ENCODE results near the gene NELL2.
A peak's percentile ranks its signal among the peaks of the same experiment; 100 is the strongest.
"Not testable (repeated sequence)": the region's sequence is repeated elsewhere in the genome, so short reads cannot be mapped to it uniquely, and the experiment has no call there.

NELL2 gene

GRCh38 chr12:44847888-44848702 is 28.0 kb downstream of the NELL2 start:
- DNase-seq (ENCODE audit: low spot score), result peak; percentile 79

GRCh38 chr12:44847403-44847802 is 28.7 kb downstream of the NELL2 start:
- no peak for DNase-seq (ENCODE audit: low spot score)

GRCh38 chr12:44846826-44847225 is 29.3 kb downstream of the NELL2 start:
- no peak for DNase-seq (ENCODE audit: low spot score)

GRCh38 chr12:44842669-44843068 is 33.4 kb downstream of the NELL2 start:
- no peak for DNase-seq (ENCODE audit: low spot score)

GRCh38 chr12:44839785-44840184 is 36.3 kb downstream of the NELL2 start:
- DNase-seq (ENCODE audit: low spot score), result no peak

- DNase-seq (ENCODE audit: low spot score), result no peak
Measured at GRCh38 chr12:44837114-44837755, 38.9 kb downstream of the NELL2 start.

GRCh38 chr12:44835641-44836379 is 40.3 kb downstream of the NELL2 start:
- peak; percentile 23 for DNase-seq (ENCODE audit: low spot score)

- peak; percentile 23 for DNase-seq (ENCODE audit: low spot score)
Measured at GRCh38 chr12:44834996-44835395, 41.1 kb downstream of the NELL2 start.

- DNase-seq (ENCODE audit: low spot score), result no peak
Measured at GRCh38 chr12:44833561-44833960, 42.6 kb downstream of the NELL2 start.

- DNase-seq (ENCODE audit: low spot score), result no peak
Measured at GRCh38 chr12:44830566-44831055, 45.5 kb downstream of the NELL2 start.

GRCh38 chr12:44829045-44829444 is 47.1 kb downstream of the NELL2 start:
- no peak for DNase-seq (ENCODE audit: low spot score)

- no peak for DNase-seq (ENCODE audit: low spot score)
Measured at GRCh38 chr12:44827832-44828438, 48.2 kb downstream of the NELL2 start.

GRCh38 chr12:44821702-44822101 is 54.4 kb downstream of the NELL2 start:
- DNase-seq (ENCODE audit: low spot score), result not testable (repeated sequence)

GRCh38 chr12:44819884-44820283 is 56.2 kb downstream of the NELL2 start:
- DNase-seq (ENCODE audit: low spot score), result no peak

- no peak for DNase-seq (ENCODE audit: low spot score)
Measured at GRCh38 chr12:44817687-44818086, 58.4 kb downstream of the NELL2 start.

- DNase-seq (ENCODE audit: low spot score), result no peak
Measured at GRCh38 chr12:44816446-44817017, 59.6 kb downstream of the NELL2 start.

- DNase-seq (ENCODE audit: low spot score), result peak; percentile 36
Measured at GRCh38 chr12:44812062-44812461, 64.1 kb downstream of the NELL2 start.

- no peak for DNase-seq (ENCODE audit: low spot score)
Measured at GRCh38 chr12:44804068-44804467, 72.0 kb downstream of the NELL2 start.

- no peak for DNase-seq (ENCODE audit: low spot score)
Measured at GRCh38 chr12:44795970-44796369, 80.1 kb downstream of the NELL2 start.

GRCh38 chr12:44788731-44789130 is 87.4 kb downstream of the NELL2 start:
- DNase-seq (ENCODE audit: low spot score), result no peak

- no peak for DNase-seq (ENCODE audit: low spot score)
Measured at GRCh38 chr12:44780221-44780790, 95.8 kb downstream of the NELL2 start.

- DNase-seq (ENCODE audit: low spot score), result no peak
Measured at GRCh38 chr12:44779766-44780165, 96.3 kb downstream of the NELL2 start.
